HG03066 (cell line): ENCODE results near the gene CHCHD3.
"Not testable (repeated sequence)": the region's sequence is repeated elsewhere in the genome, so short reads cannot be mapped to it uniquely, and the experiment has no call there.

ENCODE experiments used
- ATAC-seq: cut with Tn5 transposase; IDR thresholded peaks from one replicate; pipeline ENCODE4 v1.9.1; 2021; ENCODE audit warnings: low read depth; ENCODE audit not compliant: unreplicated experiment

Gene CHCHD3

DNA sequence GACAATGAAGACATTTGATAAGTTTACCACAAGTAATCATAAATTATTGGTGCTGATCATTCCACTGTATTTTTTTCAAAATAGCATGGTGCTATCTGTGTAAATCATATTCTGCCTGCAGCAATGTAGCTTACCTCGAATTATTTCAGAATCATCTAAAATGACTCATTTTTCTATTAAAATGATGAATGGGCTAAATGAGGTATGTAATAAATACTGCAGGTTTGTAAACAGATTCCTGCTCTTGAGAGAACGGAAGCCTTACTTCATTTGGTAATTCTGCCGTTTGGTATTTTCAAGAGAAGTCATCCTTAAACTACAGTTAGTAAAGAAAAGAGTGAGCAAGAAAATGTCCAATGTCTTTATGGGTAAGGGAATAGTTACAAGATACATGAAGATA lies 115.9 kb downstream of the CHCHD3 start:
- ATAC-seq: no peak

DNA sequence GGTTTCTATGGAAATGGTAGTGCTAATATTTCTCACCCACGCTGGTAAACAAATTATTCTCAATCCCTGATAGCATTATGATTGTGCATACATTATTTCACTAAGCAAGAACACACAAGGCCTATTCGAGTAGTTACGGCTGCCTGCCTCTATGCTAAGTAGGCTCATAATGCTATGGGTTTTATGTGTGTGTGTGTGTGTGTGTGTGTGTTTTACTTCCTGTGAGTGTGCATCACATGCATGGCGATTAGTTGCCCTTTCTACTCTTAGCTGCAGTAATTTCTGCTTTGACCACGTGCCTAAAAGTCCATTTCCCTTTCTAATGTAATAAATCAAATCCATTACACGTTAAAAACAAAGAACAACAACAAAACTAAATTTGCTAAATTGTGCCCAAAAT lies 117.0 kb downstream of the CHCHD3 start:
- ATAC-seq: no peak

DNA sequence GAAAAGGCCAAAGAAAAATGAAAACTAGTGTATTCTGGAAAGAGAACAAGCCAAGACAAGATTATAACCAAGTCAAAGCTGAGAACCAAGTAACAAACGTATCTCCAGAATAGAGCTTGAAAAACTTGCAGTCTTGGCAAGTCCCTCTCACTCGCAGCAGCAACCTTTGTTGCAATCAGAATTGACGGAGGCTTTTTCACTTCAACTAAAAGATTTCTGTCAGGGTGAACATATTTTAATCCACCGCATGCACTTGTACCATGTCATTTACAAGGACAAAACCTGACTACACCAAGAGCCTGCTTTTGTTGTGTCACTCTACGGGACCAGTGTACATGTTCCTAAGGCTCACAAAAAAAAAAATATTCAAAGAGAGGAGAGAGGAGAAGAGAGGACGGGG lies 122.0 kb downstream of the CHCHD3 start:
- ATAC-seq: no peak

DNA sequence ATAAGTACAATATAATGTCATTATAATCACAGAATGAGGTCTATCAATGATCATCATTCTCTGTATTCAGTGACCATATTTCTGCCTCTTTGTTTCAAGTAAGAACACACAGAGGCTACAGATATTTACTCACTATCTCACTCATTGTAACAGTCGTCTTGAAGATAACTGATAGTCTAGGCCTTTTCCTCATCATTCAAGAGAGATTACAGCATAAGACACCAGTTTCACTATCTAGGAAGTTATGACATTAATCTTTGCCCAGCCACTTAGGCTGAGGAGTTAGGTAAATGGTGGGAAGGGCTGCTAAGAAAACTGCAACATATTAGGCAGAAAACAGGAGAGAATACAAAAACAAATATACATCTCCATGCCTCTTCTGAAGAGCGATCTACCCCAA lies 125.3 kb downstream of the CHCHD3 start:
- no peak for ATAC-seq

DNA sequence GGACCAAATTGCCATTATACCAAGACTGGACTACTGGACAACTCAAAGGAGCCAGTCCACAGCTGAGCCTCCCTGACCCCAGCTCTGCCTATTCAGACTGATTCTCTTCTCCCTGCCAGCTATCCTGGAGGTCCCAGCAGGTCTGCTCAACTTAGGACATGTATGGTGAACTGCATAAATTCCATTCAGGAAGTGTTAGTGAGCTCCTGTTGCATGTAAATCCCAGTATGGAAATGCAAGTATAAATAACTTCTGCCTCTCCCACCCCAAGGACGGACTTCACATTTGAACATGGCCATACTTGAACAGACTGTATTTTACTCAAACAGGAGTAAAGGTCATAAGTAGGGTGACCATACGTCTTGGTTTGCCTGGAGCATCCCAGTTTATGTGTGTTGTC lies 128.4 kb downstream of the CHCHD3 start:
- no peak for ATAC-seq

DNA sequence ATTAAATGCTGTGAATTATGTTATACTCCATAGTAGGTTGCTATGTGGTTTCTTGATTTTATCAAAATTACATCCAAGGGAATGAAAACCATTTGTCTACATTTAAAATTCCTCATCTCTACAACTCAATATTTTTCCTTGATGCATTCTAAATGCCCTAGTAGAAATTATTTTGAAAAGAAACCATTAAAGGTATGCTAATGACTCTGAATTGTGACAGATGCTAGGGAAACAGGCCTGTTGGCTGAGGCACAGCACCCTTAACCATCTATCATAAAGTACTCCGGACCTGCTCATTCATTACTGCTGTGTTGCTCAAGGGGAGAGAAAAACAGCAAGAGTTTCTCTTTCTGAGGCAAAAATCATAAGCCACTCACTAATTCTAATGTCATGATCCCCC lies 131.2 kb downstream of the CHCHD3 start:
- ATAC-seq: no peak

DNA sequence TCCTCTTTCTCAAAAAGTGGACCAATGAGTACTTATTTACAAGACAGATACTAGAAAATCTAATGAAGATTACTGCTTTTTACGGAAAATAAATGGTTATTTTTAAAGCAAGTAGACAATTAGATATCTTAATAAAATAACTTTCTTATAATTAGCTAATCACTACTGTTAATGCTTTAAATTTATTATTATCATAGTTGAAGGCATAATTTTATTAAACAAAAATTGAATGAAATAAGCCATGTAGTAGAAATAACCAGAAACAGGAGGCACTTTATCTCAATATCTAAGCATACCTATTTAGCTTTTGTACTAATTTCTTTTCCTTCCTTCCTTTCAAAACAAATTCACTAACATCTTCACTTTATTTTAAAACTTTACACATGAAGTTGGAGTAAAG lies 134.9 kb downstream of the CHCHD3 start:
- ATAC-seq: no peak

DNA sequence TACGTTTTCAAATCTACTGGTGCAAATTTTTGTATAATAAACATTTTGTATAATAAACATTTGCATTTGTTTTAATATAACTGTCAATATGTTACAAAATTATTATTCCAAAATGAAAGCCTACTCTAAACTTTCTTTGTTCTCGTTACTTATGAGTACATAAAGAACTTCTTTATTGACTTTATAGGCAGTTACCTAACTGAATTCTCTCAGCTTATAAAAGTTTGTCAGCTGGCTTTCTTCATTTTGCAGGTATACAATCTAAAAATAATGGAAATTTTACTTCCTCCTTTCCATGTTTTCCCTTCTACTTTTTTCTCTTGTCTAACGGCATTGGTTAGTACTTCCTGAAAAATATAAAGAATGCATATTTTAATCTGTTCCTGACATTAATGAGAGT lies 137.1 kb downstream of the CHCHD3 start:
- no peak for ATAC-seq

DNA sequence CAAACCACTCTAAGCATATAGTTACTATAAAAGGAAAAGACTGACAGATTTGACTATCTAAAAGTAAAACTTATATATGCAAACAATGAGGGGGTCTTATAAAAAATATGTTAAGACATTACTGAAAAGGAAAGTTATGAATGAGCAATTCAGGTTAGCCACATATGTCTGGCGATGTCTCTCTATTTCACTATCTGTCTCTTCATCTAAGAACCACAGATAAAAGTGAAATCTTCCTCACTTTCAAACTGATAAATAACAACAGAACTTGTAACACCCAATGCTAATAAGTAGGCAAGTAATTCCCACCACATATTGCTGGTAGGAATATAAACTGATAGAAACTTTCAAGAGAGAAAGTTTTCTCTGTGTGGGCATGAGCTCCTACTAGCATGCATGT lies 138.2 kb downstream of the CHCHD3 start:
- ATAC-seq: no peak

DNA sequence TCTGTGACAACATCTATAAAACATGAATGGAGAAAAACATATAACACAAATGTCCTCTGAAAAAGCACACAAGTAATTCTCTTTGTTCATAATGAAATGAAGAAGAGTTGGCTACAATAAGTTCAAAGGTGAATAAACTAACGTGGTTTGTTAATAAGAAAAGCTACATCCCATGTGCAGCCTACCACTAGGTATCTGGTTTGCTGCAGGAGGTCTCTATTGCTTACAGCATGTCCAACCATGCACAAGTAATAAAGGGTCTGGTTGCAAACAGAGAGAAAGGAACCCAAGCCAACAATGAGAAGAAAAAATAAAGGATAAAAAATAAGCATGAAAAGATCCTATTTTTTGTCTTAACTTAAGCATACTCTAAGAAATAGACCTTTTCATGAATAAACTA lies 139.2 kb downstream of the CHCHD3 start:
- no peak for ATAC-seq

DNA sequence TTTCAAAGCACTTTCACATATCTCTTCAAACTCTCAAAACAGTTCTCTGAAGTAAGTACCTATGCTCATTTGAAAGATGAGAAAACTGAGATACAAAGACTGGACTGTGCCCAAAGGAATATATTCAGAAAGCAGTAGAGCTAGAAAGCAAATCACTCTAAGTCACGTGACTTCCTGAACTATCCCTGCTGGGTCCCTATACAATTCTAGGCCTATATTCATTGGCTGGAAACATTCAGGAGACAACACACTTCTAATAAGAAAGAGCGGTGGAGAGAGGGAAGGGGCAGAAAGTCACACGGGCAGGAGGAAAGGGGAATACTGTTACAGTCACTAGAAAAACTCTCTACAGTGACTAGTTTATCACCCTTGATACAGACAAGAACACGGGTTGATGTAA lies 140.0 kb downstream of the CHCHD3 start:
- ATAC-seq: no peak

DNA sequence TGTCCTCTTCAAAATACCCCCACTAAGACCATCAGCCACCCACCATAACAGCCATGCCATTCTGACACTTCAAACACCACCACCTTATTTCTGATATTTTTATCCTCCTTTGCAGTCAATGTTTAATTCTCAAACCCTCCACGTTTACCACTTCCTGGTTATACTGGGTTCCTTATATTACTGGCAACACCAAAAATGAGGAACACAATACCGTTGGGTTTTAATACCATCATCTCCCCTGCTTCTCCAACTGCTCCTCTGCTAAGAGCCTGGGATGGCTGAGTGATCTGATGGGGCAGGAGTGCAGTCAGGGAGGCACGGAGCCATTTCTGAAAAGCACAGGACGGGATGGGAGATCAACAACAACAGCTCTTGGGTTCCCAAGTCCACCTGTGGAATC lies 140.5 kb downstream of the CHCHD3 start:
- no peak for ATAC-seq

DNA sequence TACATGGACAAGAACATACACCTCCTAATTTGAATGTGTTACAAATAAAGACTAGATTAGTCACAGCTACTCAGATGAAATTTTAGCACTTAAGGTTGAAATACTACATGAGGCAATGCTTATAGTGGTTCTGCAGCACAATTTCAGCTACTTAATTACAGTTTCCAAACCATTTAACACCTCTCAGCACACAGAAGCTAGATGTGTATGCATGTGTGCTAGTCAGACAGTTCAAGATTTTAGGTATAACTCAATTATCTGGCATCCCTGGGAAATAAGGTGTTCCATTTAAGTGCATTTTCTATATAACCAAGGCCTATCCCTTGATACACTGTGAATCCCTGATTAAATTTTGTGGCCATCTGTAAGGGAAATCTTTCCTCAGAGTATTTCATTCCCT lies 141.8 kb downstream of the CHCHD3 start:
- ATAC-seq: no peak

DNA sequence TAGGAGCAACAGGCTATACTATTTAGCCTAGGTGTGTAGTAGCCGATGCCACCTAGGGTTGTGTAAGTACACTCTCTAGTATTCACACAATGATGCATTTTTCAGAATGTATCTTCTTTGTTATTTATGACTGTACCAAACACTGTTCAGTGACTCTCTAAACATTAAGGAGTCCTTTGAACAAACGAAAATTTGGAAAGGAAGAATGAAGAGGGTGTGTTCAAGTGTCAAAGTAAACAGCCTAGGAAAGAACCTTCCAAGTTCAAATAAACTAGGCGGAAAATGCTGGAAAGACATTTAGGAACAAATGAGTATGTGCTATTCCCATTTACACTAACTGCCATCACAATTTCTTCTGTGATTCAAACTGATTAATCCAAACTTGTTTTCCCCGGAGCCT lies 142.4 kb downstream of the CHCHD3 start:
- ATAC-seq: no peak

DNA sequence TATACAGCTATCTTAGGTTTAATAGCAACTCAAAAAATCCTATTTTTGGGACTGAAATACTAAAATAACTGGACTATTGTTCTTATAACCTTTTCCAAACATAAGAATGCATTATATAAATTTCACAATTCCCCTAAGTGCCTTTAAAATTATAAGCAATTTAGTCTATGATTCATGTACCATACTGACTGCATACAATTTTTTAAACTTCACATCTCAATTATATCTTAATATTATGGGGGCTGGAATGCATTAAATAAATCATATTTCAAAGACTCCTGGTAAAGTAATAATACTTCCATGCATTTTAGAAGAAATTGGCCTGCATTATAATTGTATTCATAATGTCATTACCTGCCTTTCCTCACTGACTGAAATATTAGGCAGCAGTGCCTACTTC lies 144.6 kb downstream of the CHCHD3 start:
- no peak for ATAC-seq

DNA sequence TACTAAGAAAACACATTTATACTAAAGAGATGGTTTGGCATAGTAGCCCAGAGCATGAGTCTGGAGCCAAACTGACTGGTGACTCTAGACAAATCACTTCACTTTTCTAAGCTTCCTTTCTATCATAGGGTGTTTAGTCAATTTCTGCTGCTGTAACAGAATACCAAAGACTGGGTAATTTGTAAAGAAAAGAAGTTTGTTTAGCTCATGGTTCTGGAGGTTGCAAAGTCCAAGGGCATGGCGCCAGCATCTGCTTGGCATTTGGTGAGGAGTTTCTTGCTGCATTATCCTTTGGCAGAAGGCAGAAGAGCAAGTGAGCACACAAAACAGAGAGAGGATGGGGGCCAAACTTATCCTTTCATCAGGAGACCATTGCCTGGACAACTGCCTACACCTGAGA lies 146.3 kb downstream of the CHCHD3 start:
- ATAC-seq: no peak

DNA sequence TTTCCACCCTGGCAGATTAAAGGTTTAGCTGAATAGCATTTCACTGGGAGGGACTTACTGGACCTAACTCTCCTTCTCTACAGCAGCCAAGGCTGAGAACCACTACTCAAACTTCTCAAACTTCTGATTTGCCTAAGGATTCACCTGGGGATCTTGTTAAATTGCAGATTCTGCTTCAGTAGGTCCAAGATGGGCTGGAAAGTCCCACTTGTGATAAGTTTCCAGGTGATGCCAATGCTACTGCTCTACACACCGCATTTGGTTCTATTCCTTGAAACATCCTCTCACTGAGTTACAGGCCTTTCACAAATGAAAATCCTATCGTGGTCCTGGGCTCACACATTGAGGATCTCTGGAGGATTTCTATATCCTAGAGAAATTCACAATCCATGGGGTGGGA lies 147.9 kb downstream of the CHCHD3 start:
- ATAC-seq: no peak

DNA sequence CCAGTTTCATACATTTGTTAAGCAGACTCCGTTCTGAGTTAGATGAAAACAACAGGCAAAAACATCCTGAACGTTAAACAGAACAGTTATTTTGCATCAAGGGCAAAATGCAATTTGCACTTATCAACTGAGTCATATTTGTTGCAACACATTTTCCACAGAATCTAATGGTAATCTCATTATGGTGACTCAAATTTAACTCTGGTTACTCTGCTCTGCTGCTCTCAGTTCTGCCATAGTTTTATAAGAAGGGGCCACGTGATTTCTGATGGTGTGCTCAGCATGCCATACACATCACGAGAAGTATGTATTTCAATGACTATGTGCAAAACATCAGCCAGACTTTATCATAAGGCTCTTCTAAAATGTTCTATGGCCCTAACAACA lies 148.8 kb downstream of the CHCHD3 start:
- ATAC-seq: no peak

DNA sequence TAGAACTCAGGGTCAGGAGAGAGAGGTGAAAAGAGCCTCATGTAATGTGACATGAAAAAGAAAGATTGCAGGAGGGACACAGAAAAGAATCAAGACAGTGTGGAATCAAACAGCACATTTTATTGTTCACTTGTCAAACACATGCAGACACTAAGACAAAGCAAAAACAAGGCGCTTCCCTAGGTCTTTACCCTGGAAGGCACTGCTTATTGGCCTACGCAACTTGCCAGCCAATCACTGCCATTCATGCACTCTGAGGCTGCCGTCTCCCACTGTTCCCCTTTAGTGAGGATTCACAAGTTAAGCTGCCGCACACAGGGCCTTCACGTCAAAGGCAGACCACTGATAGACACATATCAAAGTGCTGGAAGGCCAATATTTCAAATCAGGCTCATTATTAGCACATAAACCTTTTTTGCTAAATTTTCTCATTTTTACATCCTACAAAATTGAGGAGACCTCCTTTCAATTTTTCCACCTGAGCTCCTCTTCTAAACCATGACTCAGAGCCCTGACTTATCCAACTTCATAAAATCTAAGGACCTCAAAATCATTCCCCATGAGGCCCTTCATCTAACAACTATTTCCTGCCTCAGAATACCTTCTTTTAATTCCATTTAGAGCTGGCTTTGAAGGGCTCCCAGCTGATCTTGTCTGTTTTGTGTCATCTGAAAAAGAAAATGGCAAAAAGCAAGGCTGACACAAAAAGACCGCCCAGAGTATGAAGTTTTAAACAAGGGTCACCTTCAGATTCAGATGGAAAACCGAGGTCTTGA lies 149.4 kb downstream of the CHCHD3 start:
- ATAC-seq: no peak

DNA sequence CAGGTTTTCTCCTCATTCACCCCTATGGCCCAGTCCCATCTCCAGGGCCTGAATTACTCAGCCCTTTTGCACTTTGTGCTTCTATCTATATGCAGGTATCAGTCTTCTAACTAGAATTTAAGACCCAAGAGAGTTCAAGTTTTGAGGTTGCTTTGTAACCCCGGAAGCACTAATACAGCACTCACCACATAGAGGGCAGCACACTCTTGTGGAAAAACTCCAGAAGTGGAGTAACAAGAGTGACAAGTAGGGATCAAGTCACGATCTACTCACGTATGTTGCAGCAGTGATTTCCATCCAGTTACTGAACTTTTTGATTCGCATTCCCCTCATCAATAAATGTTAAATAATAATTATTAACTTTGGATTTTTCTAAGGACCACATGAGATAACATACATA lies 151.0 kb downstream of the CHCHD3 start:
- no peak for ATAC-seq

DNA sequence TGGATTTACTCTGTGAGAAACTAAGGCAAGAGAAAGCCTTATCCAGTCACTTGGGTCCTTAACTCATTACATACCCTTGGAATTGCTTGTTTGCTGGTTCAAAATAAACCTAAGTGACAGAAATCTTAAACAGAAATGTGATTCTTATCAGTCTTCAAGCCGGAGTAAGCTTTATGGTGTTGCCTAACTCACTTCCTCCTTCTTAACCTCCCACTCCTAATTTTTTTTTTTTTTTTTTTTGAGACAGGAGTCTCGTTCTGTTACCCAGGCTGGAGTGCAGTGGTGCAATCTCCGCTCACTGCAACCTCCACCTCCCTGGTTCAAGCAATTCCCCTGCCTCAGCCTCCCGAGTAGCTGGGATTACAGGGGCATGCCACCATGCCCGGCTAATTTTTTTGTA lies 151.9 kb downstream of the CHCHD3 start:
- not testable (repeated sequence) for ATAC-seq

DNA sequence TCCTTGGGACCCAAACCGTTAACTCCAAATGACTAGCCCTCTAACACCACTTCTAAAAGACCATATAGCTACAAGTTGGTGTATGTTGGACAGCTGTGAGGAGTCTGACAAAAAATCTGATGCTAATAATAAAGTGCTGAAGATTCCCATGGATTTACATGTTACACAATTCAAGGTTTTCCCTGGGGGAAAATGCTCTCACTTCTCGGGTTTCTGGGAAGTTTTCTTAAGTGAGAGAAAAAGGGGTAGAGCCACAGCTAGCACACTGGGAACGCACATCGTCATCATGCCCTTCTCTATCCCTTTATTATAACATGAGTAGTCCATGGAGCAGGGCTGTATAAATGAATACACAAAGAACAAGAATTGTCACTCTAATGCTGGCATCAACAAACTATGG lies 162.1 kb downstream of the CHCHD3 start:
- ATAC-seq: no peak

DNA sequence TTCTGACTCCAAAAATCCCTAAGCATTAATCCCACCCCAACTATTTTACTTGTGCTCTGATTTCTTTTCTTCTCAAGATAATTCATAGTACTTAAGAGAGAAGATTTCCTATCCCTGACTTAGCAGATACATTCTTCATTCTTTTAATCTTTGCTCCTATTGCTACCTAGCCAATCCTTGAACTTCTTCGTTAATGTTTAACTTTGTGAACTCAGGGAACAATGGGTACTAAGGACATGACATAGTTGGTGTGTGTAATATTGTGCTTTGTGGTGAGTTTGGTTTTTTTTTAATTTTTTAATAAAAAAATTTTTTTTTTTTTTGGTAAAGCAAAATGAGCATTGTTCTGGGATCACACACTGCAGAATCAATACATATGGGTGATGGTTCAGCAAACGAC lies 166.2 kb downstream of the CHCHD3 start:
- no peak for ATAC-seq
